Calu3 (cell line): ENCODE measurements around the gene TFF3. TPM values are rescaled to one million over a fixed set of nuclear protein-coding genes. Genes with fewer than 3 reads are reported as not detected.
A peak's percentile ranks its signal among the peaks of the same experiment; 100 is the strongest.

ENCODE experiments used
- BruUV-seq: library from RNA; stranded (reverse); fragments of 400-500 nt; replicated peaks from 2 replicates; lab custom pipeline; 2021; lab: Mats Ljungman, UMichigan
- CTCF ChIA-PET: fragments of 300-600 bp; sonication (Branson Sonifier 250); formaldehyde crosslinking; loops from one replicate; lab custom pipeline; 2022; ENCODE audit warnings: antibody characterized with exemption; lab: Charles Lee
- DNase-seq: peaks from one replicate; pipeline ENCODE4 v3.0.0; 2022
- H3K27ac Mint-ChIP-seq: one replicate; pipeline ENCODE4 v1.8.0; 2022; ENCODE audit warnings: mixed read lengths; ENCODE audit not compliant: unreplicated experiment
- H3K27me3 Mint-ChIP-seq: one replicate; pipeline ENCODE4 v1.8.0; 2022; ENCODE audit warnings: mixed read lengths; ENCODE audit not compliant: unreplicated experiment
- H3K36me3 Mint-ChIP-seq: one replicate; pipeline ENCODE4 v1.8.0; 2022; ENCODE audit warnings: mild to moderate bottlenecking, moderate library complexity, mixed read lengths; ENCODE audit not compliant: insufficient read depth, unreplicated experiment
- H3K4me1 Mint-ChIP-seq: one replicate; pipeline ENCODE4 v1.8.0; 2022; ENCODE audit warnings: mild to moderate bottlenecking, low read depth, mixed read lengths; ENCODE audit not compliant: unreplicated experiment
- H3K4me3 Mint-ChIP-seq: one replicate; pipeline ENCODE4 v1.8.0; 2022; ENCODE audit warnings: mild to moderate bottlenecking, low read depth, moderate library complexity, mixed read lengths; ENCODE audit not compliant: unreplicated experiment
- H3K9me3 Mint-ChIP-seq: one replicate; pipeline ENCODE4 v1.8.0; 2022; ENCODE audit warnings: low read depth, mixed read lengths; ENCODE audit not compliant: unreplicated experiment
- CTCF ChIP-seq: fragments of 200-600 bp; IDR thresholded peaks from one replicate; pipeline ENCODE4 v1.8.0; 2022; ENCODE audit warnings: antibody characterized with exemption; ENCODE audit not compliant: unreplicated experiment
- intact Hi-C: fragments of 100-400 bp; cut with micrococcal nuclease; formaldehyde crosslinking; loops from one replicate; pipeline ENCODE4 v1.10.0; 2022; ENCODE audit not compliant: unreplicated experiment
- total RNA-seq: library from RNA; stranded (reverse); gene quantifications from 2 replicates; pipeline ENCODE4 v1.2.3, GENCODE V29; 2022

The TFF3 gene
- total RNA-seq, 1 experiment from 2014 or later, result not detected

GRCh38 chr21:42264245-42265195 lies 50.7 kb downstream of the TFF3 start:
- DNase-seq, result no peak
- Mint-ChIP-seq H3K9me3 (no peaks in the 10 kb centered on the region), H3K4me1 (no peaks in the 10 kb centered on the region), H3K27me3 (peaks cover 55% of the 10 kb centered on the region), H3K27ac (no peak overlapping the region), H3K4me3 (no peak overlapping the region), H3K36me3 (no peaks in the 10 kb centered on the region)
- no peak for TF ChIP-seq CTCF
- intact Hi-C loops, result no loop called here
- BruUV-seq, result no TSS peak
- CTCF ChIA-PET, result no interaction called here

GRCh38 chr21:42263591-42264131 lies 51.5 kb downstream of the TFF3 start:
- H3K4me3 Mint-ChIP-seq, result no peak overlapping the region
- TF ChIP-seq CTCF, result no peak
- no peaks in the 10 kb centered on the region for H3K9me3 Mint-ChIP-seq
- no peak for DNase-seq
- H3K36me3 Mint-ChIP-seq, result no peaks in the 10 kb centered on the region
- CTCF ChIA-PET, result no interaction called here
- intact Hi-C loops, result no loop called here
- no peaks in the 10 kb centered on the region for H3K4me1 Mint-ChIP-seq
- H3K27ac Mint-ChIP-seq, result no peak overlapping the region
- H3K27me3 Mint-ChIP-seq, result peaks cover 55% of the 10 kb centered on the region
- BruUV-seq, result no TSS peak

GRCh38 chr21:42262831-42263231 lies 52.4 kb downstream of the TFF3 start:
- CTCF ChIA-PET, result interaction anchor here (0.5 to 1.0 kb wide), 3 partner anchors 99 to 136 kb away, joined by 3 read pairs; no protein-coding TSS in a partner anchor
- no peak overlapping the region for H3K27ac Mint-ChIP-seq

GRCh38 chr21:42261829-42262200 lies 53.4 kb downstream of the TFF3 start:
- intact Hi-C loops, result no loop called here
- H3K4me3 Mint-ChIP-seq, result no peak overlapping the region
- TF ChIP-seq CTCF, result no peak
- H3K4me1 Mint-ChIP-seq, result no peaks in the 10 kb centered on the region
- H3K9me3 Mint-ChIP-seq, result no peaks in the 10 kb centered on the region
- CTCF ChIA-PET, result no interaction called here
- no peak overlapping the region for H3K27ac Mint-ChIP-seq
- DNase-seq, result no peak
- no TSS peak for BruUV-seq
- H3K36me3 Mint-ChIP-seq, result no peaks in the 10 kb centered on the region
- H3K27me3 Mint-ChIP-seq, result peaks cover 55% of the 10 kb centered on the region

More at GRCh38 chr21:42262831-42263231, 52.4 kb downstream of the TFF3 start:
- no TSS peak for BruUV-seq
- H3K9me3 Mint-ChIP-seq, result no peaks in the 10 kb centered on the region
- no peaks in the 10 kb centered on the region for H3K36me3 Mint-ChIP-seq
- peaks cover 58% of the 10 kb centered on the region for H3K27me3 Mint-ChIP-seq
- H3K4me3 Mint-ChIP-seq, result no peak overlapping the region
- intact Hi-C loops, result no loop called here
- TF ChIP-seq CTCF, result no peak
- no peaks in the 10 kb centered on the region for H3K4me1 Mint-ChIP-seq
- DNase-seq, result peak; percentile 67

Other genes starting within 250 kb of the TFF3 start
- 0.22 TPM in 1 of 2 replicates, not detected in the other for gene UMODL1, start 244.1 kb downstream of the TFF3 start, total RNA-seq
- gene ABCG1, start 96.3 kb downstream of the TFF3 start, total RNA-seq, result 0.19 and 0.29 TPM in 2 replicates
- 0.59 TPM in 1 of 2 replicates, not detected in the other for gene TFF2, start 35.6 kb upstream of the TFF3 start, total RNA-seq
- gene TFF1, start 51.1 kb upstream of the TFF3 start, total RNA-seq, result 0.76 TPM in 1 of 2 replicates, not detected in the other
- gene TMPRSS3, start 80.6 kb upstream of the TFF3 start, total RNA-seq, result 10.3 and 14.0 TPM in 2 replicates
- gene UBASH3A, start 88.5 kb upstream of the TFF3 start, total RNA-seq, result not detected in 2 replicates
- gene RSPH1, start 180.8 kb upstream of the TFF3 start, total RNA-seq, result 2.2 and 3.3 TPM in 2 replicates
- gene SLC37A1, start 198.4 kb upstream of the TFF3 start, total RNA-seq, result 24.9 and 30.9 TPM in 2 replicates